HG02763 (cell line): Measurements from ENCODE around the gene DDX10.
"Not testable (repeated sequence)": the region's sequence is repeated elsewhere in the genome, so short reads cannot be mapped to it uniquely, and the experiment has no call there.

Experiments
- ATAC-seq: cut with Tn5 transposase; IDR thresholded peaks from one replicate; pipeline ENCODE4 v1.9.1; 2021; ENCODE audit warnings: mild to moderate bottlenecking, moderate library complexity; ENCODE audit not compliant: unreplicated experiment

DDX10 gene

GRCh38 chr11:108768370-108768769, 103.5 kb downstream of the DDX10 start:
- no peak for ATAC-seq

GRCh38 chr11:108768964-108769363, 104.1 kb downstream of the DDX10 start:
- ATAC-seq, result no peak

- ATAC-seq, result no peak
Observed at GRCh38 chr11:108774037-108774730, 109.3 kb downstream of the DDX10 start.

DNA sequence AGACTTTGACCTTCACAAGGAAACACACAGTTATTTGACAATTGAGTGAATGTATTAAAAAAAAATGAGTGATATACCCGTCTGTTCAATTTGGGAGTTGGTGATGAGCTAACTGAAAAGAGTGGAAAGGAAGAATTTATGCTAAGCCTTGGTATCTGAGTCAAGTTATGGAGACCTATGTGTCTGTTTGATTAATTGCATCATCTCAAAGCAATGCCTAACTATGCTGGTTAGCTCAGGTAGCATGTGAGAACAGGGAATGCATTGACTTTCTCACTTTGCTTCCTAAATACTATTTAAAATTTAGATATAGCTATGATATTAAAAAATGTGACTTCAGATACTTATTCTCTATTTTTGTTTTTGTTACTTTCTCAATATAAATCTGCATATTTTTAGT, 110.5 kb downstream of the DDX10 start:
- no peak for ATAC-seq

DNA sequence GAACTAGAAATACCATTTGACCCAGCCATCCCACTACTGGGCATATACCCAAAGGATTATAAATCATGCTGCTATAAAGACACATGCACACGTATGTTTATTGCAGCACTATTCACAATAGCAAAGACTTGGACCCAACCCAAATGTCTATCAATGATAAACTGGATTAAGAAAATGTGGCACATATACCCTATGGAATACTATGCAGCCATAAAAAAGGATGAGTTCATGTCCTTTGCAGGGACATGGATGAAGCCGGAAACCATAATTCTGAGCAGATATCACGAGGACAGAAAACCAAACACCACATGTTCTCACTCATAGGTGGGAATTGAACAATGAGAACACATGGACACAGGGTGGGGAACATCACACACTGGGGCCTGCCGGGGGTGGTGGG, 114.3 kb downstream of the DDX10 start:
- not testable (repeated sequence) for ATAC-seq

GRCh38 chr11:108780119-108780518, 115.2 kb downstream of the DDX10 start:
- ATAC-seq, result no peak

- ATAC-seq, result no peak
Observed at GRCh38 chr11:108781946-108782345, 117.1 kb downstream of the DDX10 start.

- no peak for ATAC-seq
Observed at GRCh38 chr11:108786281-108786990, 121.6 kb downstream of the DDX10 start.

DNA sequence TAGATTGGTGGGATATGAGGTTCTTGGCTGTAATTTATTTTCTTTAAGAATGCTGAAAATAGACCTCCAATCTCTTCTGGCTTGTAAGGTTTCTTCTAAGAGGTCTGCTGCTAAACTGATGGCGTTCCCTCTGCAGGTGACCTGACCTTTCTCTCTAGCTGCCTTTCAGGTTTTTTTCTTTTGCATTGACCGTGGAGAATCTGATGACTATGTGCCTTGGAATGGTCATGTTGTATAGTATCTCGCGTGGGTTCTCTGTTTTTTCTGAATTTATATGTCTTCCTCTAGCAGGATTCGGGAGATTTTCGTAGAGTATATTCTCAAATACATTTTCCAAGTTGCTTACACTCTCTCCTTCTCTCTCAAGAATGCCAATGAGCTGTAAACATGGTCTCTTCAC, 122.2 kb downstream of the DDX10 start:
- ATAC-seq, result no peak

- no peak for ATAC-seq
Observed at GRCh38 chr11:108788565-108789199, 123.8 kb downstream of the DDX10 start.

GRCh38 chr11:108790501-108791299, 125.8 kb downstream of the DDX10 start:
- ATAC-seq, result no peak

DNA sequence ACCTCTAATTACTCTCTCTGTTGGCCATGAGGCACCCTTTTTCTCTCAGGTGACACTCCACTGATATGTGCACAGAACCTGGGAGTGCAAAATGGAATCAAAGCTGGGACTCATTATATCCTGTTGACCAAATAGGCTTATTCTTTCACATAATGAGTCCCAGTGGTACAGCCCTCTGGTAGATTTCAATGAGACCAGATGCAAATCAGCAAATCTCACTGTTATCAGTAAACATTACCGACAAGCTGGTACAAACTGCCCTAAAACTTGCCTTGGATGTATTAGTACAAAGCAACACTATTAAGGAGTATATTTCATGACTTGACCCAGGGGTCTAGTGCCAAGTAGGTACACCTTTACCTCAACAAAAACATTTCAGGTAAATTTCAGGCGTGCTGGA, 128.3 kb downstream of the DDX10 start:
- ATAC-seq, result no peak

DNA sequence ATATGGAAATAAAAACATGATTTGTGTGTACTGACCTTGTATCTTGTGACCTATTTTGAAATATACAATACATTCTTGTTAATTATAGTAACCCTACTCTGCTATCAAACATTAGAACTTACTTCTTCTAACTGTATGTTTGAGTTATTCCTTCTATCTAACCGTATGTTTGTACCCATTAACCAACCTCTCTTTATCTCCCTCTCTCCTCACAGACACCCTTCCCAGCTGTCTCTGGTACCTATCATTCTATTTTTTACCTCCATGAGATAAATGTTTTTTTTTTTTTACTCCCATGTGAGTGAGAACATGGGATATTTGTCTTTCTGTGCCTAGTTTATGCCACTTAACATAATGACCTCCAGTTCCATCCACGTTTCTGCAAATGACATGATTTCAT, 128.7 kb downstream of the DDX10 start:
- no peak for ATAC-seq

- no peak for ATAC-seq
Observed at GRCh38 chr11:108796551-108796950, 131.7 kb downstream of the DDX10 start.

DNA sequence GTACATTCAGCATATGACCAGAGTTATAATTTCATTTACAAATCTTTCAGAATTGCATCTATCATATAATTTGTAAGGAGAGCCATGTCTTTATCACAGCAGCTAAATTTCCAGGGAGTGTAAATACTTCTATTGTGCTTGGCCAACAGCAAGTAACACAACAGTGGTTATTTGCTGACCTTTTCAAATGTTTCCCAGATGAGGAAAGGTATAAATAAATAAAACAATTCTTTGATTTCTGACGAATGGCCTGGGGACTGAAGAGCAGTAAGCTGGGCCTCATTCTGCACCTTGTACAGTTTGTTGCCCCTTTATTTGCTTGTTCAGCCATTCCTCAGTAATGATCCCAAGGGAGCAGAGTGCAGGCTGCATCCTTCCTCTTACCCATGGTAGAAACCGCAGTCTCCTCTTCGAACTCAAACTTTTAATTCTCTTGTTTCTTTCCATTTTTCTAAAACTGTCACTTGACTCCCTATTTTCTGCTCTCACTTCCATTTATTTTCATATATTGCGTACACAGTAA, 132.8 kb downstream of the DDX10 start:
- ATAC-seq, result no peak

GRCh38 chr11:108802492-108802891, 137.6 kb downstream of the DDX10 start:
- no peak for ATAC-seq

GRCh38 chr11:108803776-108804175, 138.9 kb downstream of the DDX10 start:
- ATAC-seq, result no peak

- ATAC-seq, result no peak
Observed at GRCh38 chr11:108804511-108804910, 139.6 kb downstream of the DDX10 start.

- no peak for ATAC-seq
Observed at GRCh38 chr11:108805030-108805429, 140.2 kb downstream of the DDX10 start.

DNA sequence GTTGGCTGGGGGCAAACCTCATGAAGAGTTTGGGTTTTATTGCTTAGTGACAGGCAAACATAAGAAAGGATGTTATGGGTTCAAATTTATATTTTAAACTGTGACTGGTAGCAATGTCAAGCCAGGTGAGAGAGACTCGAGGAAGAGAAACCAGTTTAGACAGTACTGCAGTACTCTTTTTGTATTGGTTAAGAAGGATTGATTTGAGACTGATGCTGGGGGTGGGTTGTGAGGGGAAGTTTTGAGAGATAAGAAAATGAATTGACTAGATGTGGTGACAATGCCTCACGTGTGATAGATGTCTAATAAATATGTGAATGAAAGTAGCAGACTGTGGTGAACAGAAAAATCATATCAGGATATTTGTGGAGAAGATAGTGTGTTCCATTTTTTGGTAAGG, 142.4 kb downstream of the DDX10 start:
- no peak for ATAC-seq

DNA sequence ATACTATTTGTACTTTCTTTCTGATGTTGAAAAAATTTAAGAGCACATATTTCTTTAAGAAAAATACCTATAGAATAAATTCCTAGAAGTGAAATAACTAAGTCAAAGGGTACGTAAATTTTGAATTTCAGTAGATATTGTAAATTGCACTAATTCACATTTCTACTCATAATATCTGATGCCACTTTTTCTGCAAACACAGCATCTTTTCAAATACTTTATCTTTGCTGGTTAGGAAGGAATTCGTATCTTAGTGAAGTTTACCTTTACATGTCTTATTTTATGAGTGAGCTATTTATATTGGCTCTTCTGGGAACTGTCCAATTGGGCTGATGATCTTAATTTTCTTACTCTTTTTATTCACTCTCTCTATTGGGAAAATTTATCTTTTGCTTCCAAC, 148.2 kb downstream of the DDX10 start:
- ATAC-seq, result no peak
